GM18499 (cell line): ENCODE data around the gene SP9.

Source experiments
- ATAC-seq: cut with Tn5 transposase; IDR thresholded peaks from one replicate; pipeline ENCODE4 v1.9.1; 2021; ENCODE audit warnings: moderate number of reproducible peaks; ENCODE audit not compliant: insufficient read depth, unreplicated experiment

The SP9 gene

DNA sequence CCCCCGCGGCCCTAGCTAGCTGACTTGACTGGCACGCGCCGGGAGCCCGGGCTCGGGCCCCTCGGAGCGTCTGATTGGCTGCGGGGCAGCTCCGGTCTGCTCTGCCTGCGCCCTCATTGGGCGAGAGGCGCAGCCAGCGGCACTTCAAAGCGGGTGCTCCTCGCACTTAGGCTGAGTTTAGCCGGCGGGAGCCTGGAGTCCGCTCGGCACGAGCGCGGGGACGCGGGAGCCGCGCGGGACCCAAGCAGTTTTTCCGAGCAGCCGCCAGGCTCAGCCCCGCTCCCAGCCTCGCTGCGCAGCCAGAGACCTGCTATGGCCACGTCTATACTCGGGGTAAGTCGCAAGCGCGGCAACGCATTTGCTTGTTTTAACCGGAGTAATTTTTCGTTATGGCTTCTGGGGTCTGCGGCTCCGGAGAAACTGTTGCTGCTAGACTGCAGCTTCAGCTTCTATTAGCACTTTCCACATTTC, at the start of gene SP9:
TSS of gene SP9 (plus strand) at position 174 of the 471 bp plus-strand sequence. CDS start at position 313, 139 bp downstream.
- no peak for ATAC-seq

DNA sequence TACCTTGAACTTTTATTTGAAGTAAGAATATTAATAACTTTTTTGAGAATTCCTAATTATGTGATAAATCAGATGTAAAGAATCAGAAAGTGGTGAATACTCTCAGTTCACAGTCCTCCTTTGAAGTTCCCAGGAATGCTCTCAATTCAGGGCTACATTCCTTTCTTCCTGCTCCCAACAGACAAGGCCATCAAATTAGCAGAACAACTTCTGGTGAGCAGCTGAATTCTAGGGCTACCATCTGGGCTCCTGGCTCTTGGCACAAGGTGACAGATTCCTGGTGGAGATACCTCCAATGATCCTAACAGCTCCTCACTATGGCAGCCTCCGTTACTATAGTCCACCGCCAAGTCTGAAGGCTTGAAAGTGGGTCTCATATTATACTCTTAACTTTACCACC, 48.6 kb upstream of the SP9 start:
- no peak for ATAC-seq

DNA sequence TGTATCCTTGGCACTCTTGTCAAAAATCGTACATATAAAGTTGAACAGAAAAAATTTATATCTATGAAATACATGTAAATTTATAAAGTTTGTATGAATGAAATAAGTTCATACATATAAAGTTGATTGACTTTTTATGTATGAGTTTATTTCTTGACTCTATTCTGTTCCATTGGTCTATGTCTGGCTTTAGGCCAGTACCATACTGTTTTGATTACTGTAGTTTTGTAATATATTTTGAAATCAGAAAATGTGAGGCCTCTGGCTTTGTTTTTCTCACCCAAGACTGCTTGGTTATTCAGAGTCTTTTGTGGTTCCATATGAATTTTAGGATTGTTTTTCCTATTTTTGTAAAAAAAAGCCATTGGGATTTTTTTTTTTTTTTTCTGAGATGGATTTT, 41.8 kb upstream of the SP9 start:
- no peak for ATAC-seq

DNA sequence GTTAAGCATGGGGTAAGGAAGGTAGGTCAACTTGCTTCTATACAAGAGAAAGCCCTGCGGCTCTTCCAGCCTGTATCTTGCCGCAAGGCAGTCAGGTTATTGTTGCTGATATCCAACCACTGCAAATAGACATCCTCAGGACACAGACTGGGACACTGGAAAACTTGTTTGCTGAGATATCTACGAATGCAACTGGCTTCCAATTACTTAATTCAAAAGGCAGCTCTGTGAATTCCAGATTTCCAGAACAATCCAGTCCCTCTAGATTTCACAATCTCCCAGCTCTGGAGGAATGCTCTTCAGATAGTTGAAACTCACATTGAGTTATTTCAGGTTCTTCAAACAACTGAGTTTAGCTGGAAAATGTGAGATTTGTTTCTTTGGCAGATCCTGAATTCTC, 34.6 kb upstream of the SP9 start:
- no peak for ATAC-seq

DNA sequence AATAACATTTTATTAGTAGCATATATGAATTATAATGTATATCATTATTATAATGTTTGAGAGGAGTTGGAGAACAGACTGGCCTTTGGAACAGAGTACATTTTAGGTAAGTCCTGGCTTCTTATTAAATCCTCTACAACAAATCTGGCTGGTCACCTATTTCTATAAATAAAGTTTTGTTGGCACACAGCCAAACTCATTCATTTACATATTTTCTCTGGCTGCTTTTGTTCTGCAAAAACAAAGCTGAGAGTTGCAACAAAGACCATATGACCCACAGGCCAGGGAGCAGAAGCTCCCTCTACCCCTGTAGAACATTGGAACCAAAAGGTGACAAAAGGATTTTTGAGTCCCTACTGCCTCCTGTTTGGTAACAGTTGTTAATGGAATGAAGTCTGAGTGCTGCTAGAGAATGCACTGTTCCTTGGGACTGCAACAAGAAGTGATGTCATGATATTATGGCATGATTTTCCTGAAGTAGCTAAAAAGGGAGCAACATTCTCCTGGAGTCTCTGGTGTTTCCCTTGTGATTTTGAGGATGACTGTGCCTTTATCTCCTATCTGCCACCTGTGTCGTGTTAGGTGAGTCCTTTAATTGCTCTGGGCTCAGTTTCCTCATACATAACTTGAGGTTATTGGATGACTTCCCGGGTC, 22.0 kb upstream of the SP9 start:
- no peak for ATAC-seq

DNA sequence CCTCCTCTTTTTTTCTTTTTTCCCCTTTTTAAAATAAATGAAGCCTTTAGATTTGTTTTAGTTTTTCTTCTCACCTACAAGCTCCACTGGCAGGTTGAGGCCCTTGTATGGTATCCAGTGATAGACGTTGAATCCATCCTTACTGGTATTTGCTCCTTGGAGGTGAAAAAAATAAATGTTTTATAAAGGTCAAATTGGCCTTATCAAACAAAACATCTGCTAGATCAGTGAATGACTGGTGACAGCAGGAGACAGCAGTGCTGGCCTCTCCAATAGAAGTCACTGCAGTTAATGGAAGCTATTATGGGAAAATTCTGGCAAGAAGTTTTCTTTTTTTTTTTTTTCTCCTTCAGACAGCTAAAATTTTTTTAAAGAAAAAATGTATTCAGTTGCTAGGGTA, 12.6 kb upstream of the SP9 start:
- ATAC-seq = no peak

DNA sequence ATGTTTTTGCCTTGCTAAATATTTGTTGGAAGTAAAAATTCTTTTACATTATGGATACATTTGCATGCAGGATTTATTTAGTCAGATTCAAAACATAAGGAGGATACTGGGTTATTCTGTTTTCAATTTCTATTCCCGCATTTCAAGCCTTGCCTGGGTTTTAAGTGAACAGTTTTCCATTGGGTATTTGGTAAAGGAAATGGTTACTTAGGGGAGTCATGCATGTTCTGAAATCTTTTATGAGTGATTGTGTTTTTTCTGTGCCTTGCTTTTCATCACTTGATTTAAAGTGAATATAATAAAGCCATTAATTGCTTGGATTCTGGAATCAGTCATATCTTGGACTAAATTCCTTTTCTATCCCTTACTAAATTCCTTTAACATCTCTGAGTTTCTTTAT, 12.0 kb upstream of the SP9 start:
- ATAC-seq = no peak

DNA sequence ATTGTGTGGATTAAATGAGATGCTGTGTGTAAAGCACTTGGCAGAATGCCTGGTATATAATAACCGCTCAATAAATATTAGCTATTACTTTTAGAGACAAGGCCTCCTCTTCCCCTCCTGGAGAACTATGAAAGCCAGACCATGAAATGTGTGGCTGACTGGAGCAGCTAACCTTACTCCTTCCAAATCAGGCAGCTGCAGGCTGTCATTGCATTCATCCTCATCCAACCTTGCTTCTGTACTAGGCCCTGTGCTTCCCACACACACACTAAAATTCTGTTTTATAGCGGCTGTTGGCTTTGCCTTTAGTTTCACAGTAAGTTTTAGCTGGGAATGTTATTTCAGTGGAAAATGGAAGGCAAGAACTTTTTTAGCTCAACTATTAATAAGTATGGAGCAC, 10.2 kb upstream of the SP9 start:
- no peak for ATAC-seq

DNA sequence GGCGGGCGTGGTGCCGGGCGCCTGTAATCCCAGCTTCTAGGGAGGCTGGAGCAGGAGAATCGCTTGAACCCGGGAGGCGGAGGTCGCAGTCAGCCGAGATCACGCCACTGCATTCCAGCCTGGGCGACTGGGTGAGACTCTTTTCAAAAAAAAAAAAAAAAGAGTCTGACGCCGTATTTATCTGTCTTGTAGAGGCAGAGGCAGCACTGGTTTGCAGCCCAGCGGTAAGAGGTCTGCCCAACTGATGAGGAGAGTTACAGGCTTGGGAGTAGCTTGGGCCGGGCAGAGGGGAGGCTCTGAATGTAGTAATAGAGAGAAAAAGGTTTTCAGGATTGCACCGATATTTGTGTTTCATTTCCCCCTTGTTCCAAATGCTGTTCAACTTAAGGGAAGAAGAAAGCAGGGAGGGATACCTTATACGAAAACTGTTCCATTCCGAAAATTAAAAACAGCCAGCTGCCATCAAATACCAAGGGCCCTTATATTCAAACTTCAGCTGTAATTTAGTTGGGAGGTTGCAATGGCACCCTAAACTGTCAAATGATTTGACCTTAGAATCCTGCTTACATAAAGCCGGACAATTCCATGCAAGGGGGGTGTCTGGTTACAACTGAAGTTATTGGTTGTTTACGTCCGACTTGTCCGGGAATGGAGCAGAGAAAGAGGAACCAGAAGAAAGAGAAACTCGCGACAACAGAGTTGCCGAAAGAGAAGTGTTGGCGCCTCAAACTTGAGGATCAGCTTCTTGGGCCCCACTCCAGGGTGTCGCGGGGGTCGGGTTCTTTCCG, 9.2 kb upstream of the SP9 start:
- no peak for ATAC-seq

DNA sequence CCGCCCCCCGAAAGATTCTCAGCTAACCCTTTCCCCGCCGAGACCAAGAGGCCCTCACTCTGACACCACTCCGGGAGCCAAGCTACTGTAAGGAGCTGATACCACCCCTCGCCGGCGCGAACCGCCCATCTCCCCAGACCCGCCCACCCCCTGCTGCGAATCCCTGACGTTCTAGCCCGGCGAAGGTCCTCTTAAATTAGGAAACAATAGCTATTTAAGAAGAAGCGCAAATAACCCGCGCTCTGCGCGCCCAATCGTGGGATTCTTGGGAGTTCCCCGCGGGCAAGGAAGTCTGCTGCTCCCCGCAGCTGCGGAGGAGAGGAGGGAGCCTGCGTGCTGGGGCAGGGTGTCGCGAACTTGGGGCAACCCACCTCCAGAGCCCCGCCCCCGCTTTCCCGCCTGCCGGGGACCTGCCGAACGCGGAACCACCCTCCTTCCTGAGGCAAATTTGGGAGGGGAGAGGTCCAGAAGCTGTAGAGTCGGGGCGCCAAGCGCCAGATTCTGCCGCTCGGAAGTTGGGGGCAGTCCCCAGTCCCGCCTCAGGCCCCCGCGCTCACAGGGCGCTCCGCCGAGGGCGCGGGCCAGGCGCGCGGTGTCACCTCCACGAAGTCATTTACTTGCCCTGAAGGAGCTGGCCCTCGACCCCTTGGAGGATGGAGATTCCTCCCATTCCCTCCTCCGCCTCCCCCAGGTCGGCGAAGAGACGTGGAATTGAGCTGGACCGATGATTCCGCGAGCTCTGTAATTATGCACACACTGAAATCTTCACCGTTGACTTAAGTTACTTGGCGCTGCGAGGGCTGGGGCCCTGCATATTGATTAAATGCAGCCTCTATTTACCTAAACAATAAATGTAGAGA, 8.4 kb upstream of the SP9 start:
- ATAC-seq = no peak

DNA sequence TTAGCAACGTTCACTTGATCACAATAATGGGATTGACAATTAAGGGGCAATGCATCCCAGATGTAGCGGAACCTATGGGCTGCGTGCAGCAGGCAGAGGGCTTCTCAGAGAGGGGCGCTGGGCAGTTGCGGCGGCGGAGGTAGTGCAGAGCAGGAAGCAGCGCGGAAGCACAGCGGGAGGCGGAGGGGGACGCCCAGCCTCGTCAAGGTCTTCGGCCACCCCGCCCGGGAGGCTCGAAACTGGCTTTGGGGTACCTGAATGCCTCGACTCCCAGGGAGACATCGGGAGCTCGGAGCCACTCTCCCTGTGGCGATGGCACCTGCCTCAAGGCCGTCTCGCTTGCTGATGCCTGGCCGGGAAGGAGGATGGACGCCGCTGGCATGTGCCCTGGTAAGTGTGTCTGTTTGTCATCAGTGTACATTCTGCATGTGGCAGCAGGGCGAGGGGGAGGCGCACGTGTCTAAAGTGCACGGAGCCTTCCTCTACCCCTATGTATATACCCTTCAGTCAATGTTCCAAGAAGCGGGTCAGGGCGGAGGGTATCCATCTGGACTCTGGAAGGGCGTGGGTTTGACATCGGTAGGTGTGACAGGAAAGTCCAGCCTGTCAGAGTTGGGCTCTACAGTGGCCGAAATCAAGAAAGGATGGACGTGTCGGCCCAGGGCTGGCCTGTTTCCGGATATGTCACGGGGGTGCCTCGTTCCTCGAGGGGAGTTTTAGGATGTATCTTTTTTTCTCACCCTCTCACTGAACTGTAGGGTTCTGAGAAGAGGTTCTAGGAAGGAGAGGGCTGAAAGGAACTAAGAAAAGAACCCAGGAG, 7.5 kb upstream of the SP9 start:
- ATAC-seq = no peak

DNA sequence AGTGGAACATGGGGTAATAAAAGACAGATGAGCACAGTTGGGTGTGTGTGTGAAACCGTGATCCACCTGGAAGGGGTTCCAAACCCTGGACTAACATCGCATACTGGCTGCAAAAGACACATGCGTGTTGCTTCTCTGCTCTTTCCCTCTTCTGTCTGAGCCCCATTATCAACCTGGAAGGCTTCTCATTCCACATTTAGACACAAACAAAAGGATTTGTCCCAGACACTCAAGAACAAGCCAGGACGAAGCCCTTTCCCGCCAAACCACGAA, 7.0 kb upstream of the SP9 start:
- ATAC-seq = no peak

DNA sequence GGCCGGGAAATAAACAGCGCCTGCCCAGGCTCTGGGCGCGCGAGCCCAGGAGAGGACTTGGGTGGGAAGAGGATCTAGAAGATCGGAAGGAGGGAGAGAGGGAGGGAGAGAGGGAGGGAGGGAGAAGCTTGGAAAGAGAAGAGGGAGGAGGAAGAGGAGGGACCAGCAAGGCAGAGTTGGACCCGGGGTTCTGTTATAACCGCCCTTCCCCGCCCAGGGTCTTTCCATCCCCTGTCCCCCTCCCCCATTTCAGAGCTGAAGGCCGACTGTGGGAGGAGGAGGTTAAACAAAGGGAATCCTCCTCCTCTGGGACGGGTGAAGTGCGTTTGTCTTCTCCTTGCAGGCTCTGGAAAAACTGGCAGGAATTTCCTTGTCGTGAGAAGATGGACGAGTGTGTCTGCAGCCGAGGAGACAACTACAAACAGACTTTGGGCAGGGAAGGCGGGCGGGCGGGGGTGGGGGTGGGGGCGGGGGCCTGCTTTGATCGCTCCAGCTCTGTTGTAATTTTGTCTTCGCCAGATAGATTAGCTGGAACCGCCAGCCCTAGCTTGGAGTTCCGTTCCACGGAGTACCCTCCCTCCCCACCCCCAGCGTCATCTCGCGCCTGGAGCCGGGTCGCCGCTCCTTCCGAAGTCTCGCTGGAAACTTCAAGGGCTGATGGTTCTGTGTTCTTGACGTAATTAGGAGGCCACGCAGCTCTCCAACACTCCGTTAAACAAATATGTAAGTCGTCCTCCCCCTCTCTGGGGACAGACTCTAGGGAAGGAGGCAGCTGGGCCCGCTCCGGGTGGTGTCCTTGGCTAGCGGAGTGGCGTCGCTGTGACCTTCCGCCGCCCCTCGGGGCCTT, 6.4 kb upstream of the SP9 start:
- no peak for ATAC-seq

DNA sequence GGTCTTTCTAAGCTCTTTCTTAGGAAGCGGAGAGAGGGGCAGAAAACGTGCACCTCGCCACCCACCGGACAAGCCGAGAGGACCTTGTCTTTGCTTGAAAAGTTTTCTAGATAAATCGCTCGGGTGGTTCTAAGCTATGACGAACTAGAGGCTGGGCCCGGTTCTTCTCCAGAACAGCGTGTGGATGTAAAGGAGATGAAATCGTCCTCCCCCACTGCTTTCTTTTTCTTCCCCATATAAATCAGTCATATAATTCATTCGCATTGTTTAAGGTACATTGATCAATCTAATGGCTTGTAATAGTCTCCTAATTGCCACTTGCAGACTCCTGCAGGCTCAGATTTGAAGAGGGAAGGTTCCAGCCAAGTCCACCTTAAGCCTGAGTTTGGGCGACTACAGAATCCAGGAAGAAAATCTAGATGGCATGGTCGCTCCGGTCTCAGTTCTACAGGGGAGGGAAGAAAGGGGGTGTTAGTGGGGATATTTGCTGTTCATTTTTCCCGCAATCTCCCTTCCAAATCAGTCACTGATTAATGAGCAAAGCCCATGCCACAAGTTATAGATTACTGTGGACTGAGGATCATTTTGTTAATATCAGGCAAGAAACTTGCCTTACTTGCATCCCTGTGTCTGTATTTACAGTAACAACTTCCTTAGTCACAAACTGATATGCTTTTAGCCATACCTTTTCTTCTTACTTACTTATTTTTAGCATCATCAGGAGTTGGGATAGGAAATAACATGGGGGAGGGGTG, 5.6 kb upstream of the SP9 start:
- no peak for ATAC-seq

DNA sequence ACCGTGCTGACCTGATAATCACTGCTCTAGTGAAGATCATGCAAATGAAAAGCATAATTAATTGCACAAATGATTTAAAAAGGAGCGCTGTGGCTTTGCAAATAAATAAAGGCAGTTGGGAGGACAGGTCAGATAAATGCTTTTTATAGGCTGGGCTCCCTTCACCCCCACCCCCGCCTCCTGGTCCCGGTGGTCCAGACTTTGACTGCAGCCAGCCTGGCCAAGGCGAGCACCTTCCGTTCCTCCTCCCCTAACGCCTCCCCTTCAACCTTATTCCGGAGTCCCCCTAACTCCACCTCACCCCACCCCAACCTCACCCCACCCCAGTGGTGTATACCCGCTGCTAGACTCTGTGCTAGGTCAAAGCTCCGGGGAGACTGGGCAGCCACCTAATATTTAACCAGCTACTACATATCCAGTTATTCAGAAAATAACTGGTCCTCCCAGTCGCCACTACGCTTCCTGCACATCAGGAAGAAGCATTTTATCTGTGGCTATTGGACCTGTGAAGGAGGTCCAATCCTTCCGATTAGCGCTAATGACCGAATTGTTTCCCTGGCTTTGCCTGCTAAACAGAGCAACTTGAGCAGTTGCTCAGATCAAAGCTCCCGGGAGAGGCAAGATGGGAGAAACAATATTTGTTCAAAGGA, 3.7 kb upstream of the SP9 start:
- ATAC-seq = no peak

DNA sequence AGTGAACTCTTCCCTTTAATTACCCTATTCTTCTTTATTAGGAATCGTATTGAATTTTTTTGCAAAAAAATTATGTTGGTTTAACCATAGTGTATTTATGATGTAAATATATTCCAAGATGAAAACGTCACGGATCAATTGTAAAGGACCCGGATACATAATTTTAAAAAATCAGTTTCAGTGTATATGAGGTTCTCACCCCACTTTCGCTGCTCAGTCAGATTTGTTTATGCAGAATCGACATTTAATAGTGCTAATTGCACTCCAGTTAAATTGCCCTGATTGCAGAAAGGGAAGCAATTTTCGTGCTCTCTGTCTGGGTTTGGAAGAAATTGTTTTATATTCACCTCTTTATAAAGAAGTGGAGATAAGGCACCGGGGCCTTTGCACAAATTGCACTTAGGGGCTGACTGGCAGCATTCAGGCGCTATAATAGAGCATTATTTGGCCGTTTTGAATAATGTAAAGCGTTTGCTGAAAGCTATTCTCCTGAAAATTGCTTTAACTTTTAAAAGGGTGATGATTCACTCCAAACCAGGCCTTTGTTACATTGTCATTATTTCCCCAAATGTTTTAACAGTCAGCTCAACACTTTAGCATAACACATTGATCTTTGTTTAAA, 3.0 kb upstream of the SP9 start:
- ATAC-seq = no peak

DNA sequence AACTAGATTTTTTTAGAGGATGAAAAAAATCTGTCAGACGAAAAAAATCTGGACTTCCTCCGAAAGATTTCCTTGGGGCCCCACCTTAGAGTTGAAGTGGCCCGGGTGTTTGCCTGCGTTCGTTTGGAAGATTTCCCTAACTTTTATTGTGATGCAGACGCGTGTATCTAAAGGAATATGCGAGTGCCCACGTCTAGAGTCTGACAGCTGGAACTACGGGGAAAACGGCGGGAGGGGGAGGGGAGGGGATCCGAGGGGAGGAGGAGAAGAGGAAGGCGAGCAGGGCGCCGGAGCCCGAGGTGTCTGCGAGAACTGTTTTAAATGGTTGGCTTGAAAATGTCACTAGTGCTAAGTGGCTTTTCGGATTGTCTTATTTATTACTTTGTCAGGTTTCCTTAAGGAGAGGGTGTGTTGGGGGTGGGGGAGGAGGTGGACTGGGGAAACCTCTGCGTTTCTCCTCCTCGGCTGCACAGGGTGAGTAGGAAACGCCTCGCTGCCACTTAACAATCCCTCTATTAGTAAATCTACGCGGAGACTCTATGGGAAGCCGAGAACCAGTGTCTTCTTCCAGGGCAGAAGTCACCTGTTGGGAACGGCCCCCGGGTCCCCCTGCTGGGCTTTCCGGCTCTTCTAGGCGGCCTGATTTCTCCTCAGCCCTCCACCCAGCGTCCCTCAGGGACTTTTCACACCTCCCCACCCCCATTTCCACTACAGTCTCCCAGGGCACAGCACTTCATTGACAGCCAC, 2.4 kb upstream of the SP9 start:
- ATAC-seq = no peak
